D721Med (cell line): ENCODE data around the gene IGFBP7.

ENCODE experiments used
- DNase-seq: peaks from one replicate; pipeline ENCODE4 v3.0.0; 2011; ENCODE audit warnings: low spot score; ENCODE audit not compliant: insufficient read length
- FAIRE-seq: peaks from 2 replicates; lab custom pipeline; 2011; peaks lifted over from hg19 to GRCh38; lab: Jason Lieb, UNC
- CTCF ChIP-seq: IDR thresholded peaks from 2 replicates; pipeline ENCODE4 v1.5.1; 2012; ENCODE audit warnings: mild to moderate bottlenecking, control low read depth; ENCODE audit not compliant: insufficient read depth; ENCODE audit errors: missing control alignments

The IGFBP7 gene

GRCh38 chr4:57091657-57092162, 18.5 kb downstream of the IGFBP7 start:
- no peak for FAIRE-seq
- no peak for TF ChIP-seq CTCF
- DNase-seq: no peak

DNA sequence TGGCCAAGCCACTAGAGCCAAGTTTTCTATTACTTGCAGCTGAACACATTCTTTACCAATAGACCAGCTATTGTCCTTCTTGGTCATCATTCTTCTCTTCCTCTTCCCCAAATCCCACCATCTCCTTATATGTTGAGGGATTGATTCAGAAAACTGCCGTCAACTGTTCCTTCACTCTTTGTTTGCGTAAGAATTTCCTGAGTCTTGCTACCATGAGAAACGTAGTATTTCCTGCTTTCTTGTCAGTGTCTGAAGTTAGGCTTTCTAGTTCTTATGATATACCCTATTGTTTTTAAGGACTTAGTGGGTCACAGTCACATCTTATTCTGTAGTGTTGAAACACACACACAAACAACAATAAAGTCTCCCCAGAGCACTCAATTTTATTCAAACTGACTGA, 20.1 kb downstream of the IGFBP7 start:
- no peak for FAIRE-seq
- no peak for TF ChIP-seq CTCF

GRCh38 chr4:57089549-57089948, 20.6 kb downstream of the IGFBP7 start:
- DNase-seq: no peak
- TF ChIP-seq CTCF: no peak
- FAIRE-seq: no peak

More for the DNA sequence above, 20.1 kb downstream of the IGFBP7 start:
- no peak for DNase-seq

- no peak for FAIRE-seq
- no peak for DNase-seq
- TF ChIP-seq CTCF: no peak
Observed at GRCh38 chr4:57086031-57086723, 24.0 kb downstream of the IGFBP7 start.

DNA sequence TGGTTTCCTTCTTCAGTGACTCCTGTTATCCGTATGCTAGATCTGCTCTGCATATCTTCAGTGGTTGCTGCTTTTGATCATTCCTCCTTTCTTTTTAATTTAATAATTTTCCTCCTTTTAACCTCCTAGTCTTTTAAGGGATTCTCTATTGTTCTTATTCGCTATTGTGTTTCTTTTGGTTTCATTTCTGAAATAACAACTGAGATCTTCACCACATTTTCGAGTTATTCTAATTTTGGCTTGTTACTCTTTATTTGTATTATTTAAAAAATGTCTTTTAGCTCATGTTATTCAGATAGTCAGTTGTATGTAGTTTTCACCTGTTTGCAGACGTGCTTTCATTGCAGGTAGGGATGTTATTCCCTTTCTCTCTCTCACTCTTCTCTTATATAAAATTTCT, 24.9 kb downstream of the IGFBP7 start:
- FAIRE-seq (no peak), DNase-seq (no peak)
- TF ChIP-seq CTCF: no peak

DNA sequence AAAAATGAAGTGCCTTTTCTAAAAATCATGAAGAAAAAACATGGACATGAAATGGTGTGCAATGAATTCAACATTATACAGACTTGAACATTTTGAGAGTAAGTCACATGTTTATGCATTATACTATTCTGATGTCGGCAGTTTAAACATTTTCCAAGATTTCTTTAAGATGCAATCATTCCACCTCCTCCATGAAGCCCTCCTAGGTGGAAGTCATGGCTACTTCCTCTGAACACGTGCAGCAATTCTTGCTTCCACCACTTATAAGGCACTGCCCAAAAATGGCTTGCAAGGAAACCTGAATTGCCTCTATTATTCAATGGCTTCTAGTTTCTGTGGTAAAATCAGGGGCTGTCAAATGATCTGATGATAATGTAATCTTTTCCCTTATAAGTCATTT, 25.8 kb downstream of the IGFBP7 start:
- no peak for FAIRE-seq

More for the DNA sequence above, 25.8 kb downstream of the IGFBP7 start:
- DNase-seq: no peak
- no peak for TF ChIP-seq CTCF
